Prostate gland (tissue), 2 donors: ENCODE data around the gene ADARB2. TPM values are rescaled to one million over a fixed set of nuclear protein-coding genes. Genes with fewer than 3 reads are reported as not detected.

Experiments
- DNase-seq: peaks from one replicate; pipeline ENCODE4 v3.0.0-alpha.2; 2019; ENCODE audit warnings: low spot score
- H3K27ac ChIP-seq, 2 donors: fragments of 200-600 bp; sonication (generic); 2 replicates each; pipeline ENCODE4 v1.5.1; 2017 to 2019
- H3K27me3 ChIP-seq: fragments of 200-600 bp; sonication (generic); replicated peaks from 2 replicates; pipeline ENCODE4 v1.5.1; 2019; ENCODE audit not compliant: insufficient read depth
- H3K36me3 ChIP-seq, 2 donors: fragments of 200-600 bp; sonication (generic); 1 replicate in 1 of 2; 2 replicates in 1 of 2; pipeline versions ENCODE4 v1.5.1 to v1.8.1; 2017 to 2019
- H3K4me1 ChIP-seq: fragments of 200-600 bp; sonication (generic); replicated peaks from 2 replicates; pipeline ENCODE4 v1.5.1; 2019
- H3K4me3 ChIP-seq, 2 donors: fragments of 200-600 bp; sonication (generic); 2 replicates each; pipeline ENCODE4 v1.5.1; 2017 to 2019
- H3K9me3 ChIP-seq: fragments of 200-600 bp; sonication (generic); 2 replicates; pipeline ENCODE4 v1.5.1; 2017
- CTCF ChIP-seq, 4 experiments: fragments of 200-600 bp in 2 of 4; fragments of 450-650 bp in 2 of 4; sonication (generic) in 2 of 4; IDR thresholded peaks; 1 replicate in 3 of 4; 2 replicates in 1 of 4; pipeline ENCODE4 v1.5.1; 2016 to 2019; ENCODE audit warnings: antibody characterized with exemption in 4 of 4, mild to moderate bottlenecking in 2 of 4, moderate library complexity in 2 of 4
- POLR2A ChIP-seq: fragments of 450-650 bp; IDR thresholded peaks from one replicate; pipeline ENCODE4 v1.6.1; 2016; ENCODE audit warnings: antibody characterized with exemption, mild to moderate bottlenecking
- POLR2AphosphoS5 ChIP-seq: sonication (generic); formaldehyde crosslinking; IDR thresholded peaks from one replicate; pipeline ENCODE4 v1.6.1; 2017; ENCODE audit warnings: antibody characterized with exemption
- WGBS: methylation state at CpG from one replicate; pipeline ENCODE4 v1.1.5; 2018; 5-methylcytosine and 5-hydroxymethylcytosine counted together
- intact Hi-C: fragments of 100-400 bp; cut with DNase I; formaldehyde crosslinking; loops from one replicate; pipeline ENCODE4 v1.14.2; 2022
- total RNA-seq, 2 donors: library from RNA; depleted of rRNA; stranded (reverse); fragments of >200 nt; gene quantifications; one replicate each; pipeline ENCODE4 v1.1.0, GENCODE V29; 2016

The ADARB2 gene
- total RNA-seq, 2 donors from 2014 or later: 0.36 to 10.5 TPM

GRCh38 chr10:1744524-1744923, 7.2 kb upstream of the ADARB2 start:
- H3K27me3 ChIP-seq: peaks cover 4% of the 10 kb centered on the region
- no peaks in the 10 kb centered on the region for H3K9me3 ChIP-seq
- intact Hi-C loops: no loop called here
- no peaks in the 10 kb centered on the region for H3K36me3 ChIP-seq
- DNase-seq: no peak
- H3K4me1 ChIP-seq: no peaks in the 10 kb centered on the region
- 87% methylated on average over 12 of the region's 12 CpGs for WGBS
- TF ChIP-seq POLR2AphosphoS5 (no peak), POLR2A (no peak), CTCF (IDR thresholded peaks at IDR 0.05) (no peak)
- no peak overlapping the region for H3K4me3 ChIP-seq
- H3K27ac ChIP-seq: no peak overlapping the region

- no peak for DNase-seq
- WGBS: 85% methylated on average over 10 of the region's 10 CpGs
- Histone ChIP-seq H3K27me3 (peaks cover 4% of the 10 kb centered on the region), H3K27ac (no peak overlapping the region), H3K4me3 (no peak overlapping the region), H3K36me3 (no peaks in the 10 kb centered on the region), H3K4me1 (no peaks in the 10 kb centered on the region), H3K9me3 (no peaks in the 10 kb centered on the region)
- intact Hi-C loops: no loop called here
- TF ChIP-seq CTCF (IDR thresholded peaks at IDR 0.05): no peak
These were observed 5.8 kb upstream of the ADARB2 start for GRCh38 chr10:1743141-1743540.

GRCh38 chr10:1741450-1741849, 4.1 kb upstream of the ADARB2 start:
- no peak for TF ChIP-seq POLR2A
- no peak for TF ChIP-seq POLR2AphosphoS5
- TF ChIP-seq CTCF (IDR thresholded peaks at IDR 0.05): no peak
- intact Hi-C loops: no loop called here
- peaks cover 4% of the 10 kb centered on the region for H3K4me1 ChIP-seq
- peaks cover 4% of the 10 kb centered on the region for H3K27me3 ChIP-seq
- no peak for DNase-seq
- H3K36me3 ChIP-seq: no peaks in the 10 kb centered on the region
- H3K4me3 ChIP-seq: no peak overlapping the region
- H3K27ac ChIP-seq: no peak overlapping the region
- no peaks in the 10 kb centered on the region for H3K9me3 ChIP-seq
- WGBS: 33% methylated on average over 2 of the region's 2 CpGs

- Histone ChIP-seq H3K4me1 (peaks cover 4% of the 10 kb centered on the region), H3K4me3 (no peak overlapping the region), H3K27me3 (peaks cover 4% of the 10 kb centered on the region), H3K9me3 (no peaks in the 10 kb centered on the region), H3K27ac (no peak overlapping the region), H3K36me3 (no peaks in the 10 kb centered on the region)
- no peak for DNase-seq
- TF ChIP-seq CTCF (IDR thresholded peaks at IDR 0.05) (no peak), POLR2AphosphoS5 (no peak), POLR2A (no peak)
- intact Hi-C loops: no loop called here
- 60% methylated on average over 14 of the region's 14 CpGs for WGBS
These were observed 2.4 kb upstream of the ADARB2 start for GRCh38 chr10:1739751-1740150.

GRCh38 chr10:1738950-1739349, 1.6 kb upstream of the ADARB2 start:
- no peak for DNase-seq
- 70% methylated on average over 5 of the region's 5 CpGs for WGBS
- TF ChIP-seq POLR2AphosphoS5: no peak
- TF ChIP-seq CTCF (IDR thresholded peaks at IDR 0.05): no peak
- no peak for TF ChIP-seq POLR2A
- Histone ChIP-seq H3K27me3 (no peaks in the 10 kb centered on the region), H3K36me3 (no peaks in the 10 kb centered on the region), H3K9me3 (no peaks in the 10 kb centered on the region), H3K27ac (no peak overlapping the region), H3K4me1 (peaks cover 4% of the 10 kb centered on the region), H3K4me3 (no peak overlapping the region)
- intact Hi-C loops: no loop called here
